ENCODE data around the gene TFIP11. TPM values are rescaled to one million over a fixed set of nuclear protein-coding genes. Genes with fewer than 3 reads are reported as not detected.

The TFIP11 gene
- polyA plus RNA-seq, 2 of the 4 experiments (the other 2 are of a cell fraction), result 21.1 to 28.8 TPM

GRCh38 chr22:26452236-26453016 is 59.8 kb downstream of the TFIP11 start:
- no peaks in the 10 kb centered on the region for H3K4me1 ChIP-seq
- DNase-seq (ENCODE audit: low read depth in 1 of 2, low spot score in 1 of 2) (no peak), ATAC-seq (no peak), FAIRE-seq (no peak)
- H3K4me2 ChIP-seq, result no peak overlapping the region
- WGBS (ENCODE audit: missing lambda C conversion rate), result 96% methylated on average over 22 of the region's 23 CpGs
- ChIA-PET CTCF (interaction anchor here (1.1 to 1.9 kb wide), 5 partner anchors 8 to 213 kb away, joined by 3 to 15 read pairs (median 4); no protein-coding TSS in a partner anchor), POLR2A (no interaction called here)
- H3K4me3 ChIP-seq, result no peak overlapping the region
- no peak overlapping the region for H3K27ac ChIP-seq
- H3K9me3 ChIP-seq, result no peaks in the 10 kb centered on the region
- TF ChIP-seq ZFP36 (IDR thresholded peaks at IDR 0.05; ENCODE audit: borderline replicate concordance, partially characterized antibody) (no peak), FOXS1 (CRISPR knock-in tag; IDR thresholded peaks at IDR 0.05) (no peak), NFE2L2 (conservative IDR thresholded peaks at IDR 0.05; ENCODE audit: low read length) (no peak), HDAC2 (IDR thresholded peaks at IDR 0.05) (no peak), USF2 (IDR thresholded peaks at IDR 0.05) (no peak), KDM5A (IDR thresholded peaks at IDR 0.05) (no peak)

- H3K4me3 ChIP-seq, result no peak overlapping the region
- ChIA-PET CTCF (interaction anchor here (1.9 kb wide), 1 partner anchor 10 kb away, joined by 15 read pairs; no protein-coding TSS in a partner anchor), POLR2A (no interaction called here)
- WGBS (ENCODE audit: missing lambda C conversion rate), result 95% methylated on average over 8 of the region's 9 CpGs
- no peaks in the 10 kb centered on the region for H3K4me1 ChIP-seq
- no peak overlapping the region for H3K4me2 ChIP-seq
- H3K27ac ChIP-seq, result no peak overlapping the region
- no peak for FAIRE-seq
- ATAC-seq, result no peak
- H3K9me3 ChIP-seq, result no peaks in the 10 kb centered on the region
- TF ChIP-seq POLR2A (IDR thresholded peaks at IDR 0.05; ENCODE audit: low read length) (no peak), CHD4 (IDR thresholded peaks at IDR 0.05; ENCODE audit: borderline replicate concordance) (no peak), JUN (IDR thresholded peaks at IDR 0.05) (no peak), BCL3 (IDR thresholded peaks at IDR 0.05) (no peak), KDM5A (IDR thresholded peaks at IDR 0.05) (no peak), KDM1A (IDR thresholded peaks at IDR 0.05; ENCODE audit: low read depth) (no peak), HDAC2 (IDR thresholded peaks at IDR 0.05) (no peak), POLR2AphosphoS2 (conservative IDR thresholded peaks at IDR 0.05; ENCODE audit: low read length) (no peak), NFE2L2 (conservative IDR thresholded peaks at IDR 0.05; ENCODE audit: low read length) (no peak), ELK1 (IDR thresholded peaks at IDR 0.05; ENCODE audit: low read depth, low read length) (no peak), EHF (CRISPR knock-in tag; IDR thresholded peaks at IDR 0.05) (no peak), PBX3 (IDR thresholded peaks at IDR 0.05) (no peak), TFCP2L1 (CRISPR knock-in tag; IDR thresholded peaks at IDR 0.05) (no peak), EHMT2 (IDR thresholded peaks at IDR 0.05; ENCODE audit: low read depth) (no peak), GATA3 (IDR thresholded peaks at IDR 0.05; ENCODE audit: borderline replicate concordance) (no peak), RCOR1 (IDR thresholded peaks at IDR 0.05; ENCODE audit: low read depth, low read length) (no peak), JUNB (IDR thresholded peaks at IDR 0.05) (no peak)
- no peak for DNase-seq (ENCODE audit: low read depth in 1 of 2, low spot score in 1 of 2)
These were observed 61.7 kb downstream of the TFIP11 start for GRCh38 chr22:26450453-26451185.

All from A549 (cell line).